ENCODE results near the gene CENATAC. TPM values are rescaled to one million over a fixed set of nuclear protein-coding genes. Genes with fewer than 3 reads are reported as not detected.
"Not testable (repeated sequence)": the region's sequence is repeated elsewhere in the genome, so short reads cannot be mapped to it uniquely, and the experiment has no call there.

CENATAC gene
- total RNA-seq, 1 donor from 2014 or later: 8.4 TPM

GRCh38 chr11:119015054-119015611 is 17.2 kb downstream of the CENATAC start:
- Histone ChIP-seq H3K9me3 (ENCODE audit: control insufficient read depth in 3 of 3, low read length in 3 of 3) (no peaks in the 10 kb centered on the region), H3K27me3 (ENCODE audit: control insufficient read depth in 3 of 3, insufficient read depth in 3 of 3, low read length in 3 of 3) (no peaks in the 10 kb centered on the region), H3K4me3 (ENCODE audit: low read length in 3 of 3) (no peak overlapping the region), H3K36me3 (ENCODE audit: control insufficient read depth in 3 of 3, insufficient read depth in 3 of 3, low read length in 3 of 3) (peaks cover 43 to 54% (median 49%) of the 10 kb centered on the region in 3 donors), H3K4me1 (ENCODE audit: control insufficient read depth in 3 of 3, insufficient read depth in 3 of 3, low read length in 3 of 3) (peaks cover 21 to 35% (median 27%) of the 10 kb centered on the region in 3 donors), H3K27ac (ENCODE audit: low read depth, low read length) (no peak overlapping the region), H3K9ac (ENCODE audit: low read depth in 1 of 3, low read length in 3 of 3) (no peak overlapping the region)

- Histone ChIP-seq H3K9ac (ENCODE audit: low read depth in 1 of 3, low read length in 3 of 3) (peak overlapping the region; percentile 19 to 99 (median 60)), H3K27ac (ENCODE audit: low read depth, low read length) (no peak overlapping the region)
These were observed 18.5 kb downstream of the CENATAC start for GRCh38 chr11:119016216-119017009.

GRCh38 chr11:119017377-119017776 is 19.4 kb downstream of the CENATAC start:
- not testable (repeated sequence) for H3K9me3 ChIP-seq (ENCODE audit: control insufficient read depth in 3 of 3, low read length in 3 of 3); H3K27me3 ChIP-seq (ENCODE audit: control insufficient read depth in 3 of 3, insufficient read depth in 3 of 3, low read length in 3 of 3)
- peak overlapping the region; percentile 94 for H3K27ac ChIP-seq (ENCODE audit: low read depth, low read length)
- peak overlapping the region; percentile 99 to 100 (median 99) for H3K9ac ChIP-seq (ENCODE audit: low read depth in 1 of 3, low read length in 3 of 3)
- peak overlapping the region; percentile 96 to 99 (median 98) for H3K4me3 ChIP-seq (ENCODE audit: low read length in 3 of 3)
- peaks cover 27 to 48% (median 36%) of the 10 kb centered on the region in 3 donors for H3K4me1 ChIP-seq (ENCODE audit: control insufficient read depth in 3 of 3, insufficient read depth in 3 of 3, low read length in 3 of 3)
- peaks cover 34 to 50% (median 49%) of the 10 kb centered on the region in 3 donors for H3K36me3 ChIP-seq (ENCODE audit: control insufficient read depth in 3 of 3, insufficient read depth in 3 of 3, low read length in 3 of 3)

More at GRCh38 chr11:119016216-119017009, 18.5 kb downstream of the CENATAC start:
- H3K4me3 ChIP-seq (ENCODE audit: low read length in 3 of 3): peak overlapping the region in 2 of 3 donors; percentile 27 to 99
- no peaks in the 10 kb centered on the region for H3K9me3 ChIP-seq (ENCODE audit: control insufficient read depth in 3 of 3, low read length in 3 of 3)
- H3K4me1 ChIP-seq (ENCODE audit: control insufficient read depth in 3 of 3, insufficient read depth in 3 of 3, low read length in 3 of 3): peaks cover 23 to 45% (median 33%) of the 10 kb centered on the region in 3 donors
- H3K36me3 ChIP-seq (ENCODE audit: control insufficient read depth in 3 of 3, insufficient read depth in 3 of 3, low read length in 3 of 3): peaks cover 39 to 50% (median 50%) of the 10 kb centered on the region in 3 donors
- H3K27me3 ChIP-seq (ENCODE audit: control insufficient read depth in 3 of 3, insufficient read depth in 3 of 3, low read length in 3 of 3): no peaks in the 10 kb centered on the region

GRCh38 chr11:119018074-119018938 is 20.4 kb downstream of the CENATAC start, which contains the start of the genes RPS25 and TRAPPC4:
TSS of gene RPS25 (minus strand) at chr11:119018343. CDS start at chr11:119018284, 59 bp downstream.
TSS of gene TRAPPC4 (plus strand) at chr11:119018766. CDS start at chr11:119018796, 30 bp downstream.
- H3K9ac ChIP-seq (ENCODE audit: low read depth in 1 of 3, low read length in 3 of 3): peak within 1 kb of the TSS; percentile 99 to 100 (median 99)
- no peaks in the 10 kb centered on the region for H3K27me3 ChIP-seq (ENCODE audit: control insufficient read depth in 3 of 3, insufficient read depth in 3 of 3, low read length in 3 of 3)
- H3K36me3 ChIP-seq (ENCODE audit: control insufficient read depth in 3 of 3, insufficient read depth in 3 of 3, low read length in 3 of 3): peaks cover 35 to 50% (median 49%) of the 10 kb centered on the region in 3 donors
- peak within 1 kb of the TSS; percentile 94 for H3K27ac ChIP-seq (ENCODE audit: low read depth, low read length)
- H3K4me3 ChIP-seq (ENCODE audit: low read length in 3 of 3): peak within 1 kb of the TSS; percentile 96 to 99 (median 98)
- H3K9me3 ChIP-seq (ENCODE audit: control insufficient read depth in 3 of 3, low read length in 3 of 3): no peaks in the 10 kb centered on the region
- peaks cover 27 to 52% (median 39%) of the 10 kb centered on the region in 3 donors for H3K4me1 ChIP-seq (ENCODE audit: control insufficient read depth in 3 of 3, insufficient read depth in 3 of 3, low read length in 3 of 3)

GRCh38 chr11:119019996-119020395 is 22.1 kb downstream of the CENATAC start:
- Histone ChIP-seq H3K4me3 (ENCODE audit: low read length in 3 of 3) (peak overlapping the region in 2 of 3 donors; percentile 54 to 99), H3K4me1 (ENCODE audit: control insufficient read depth in 3 of 3, insufficient read depth in 3 of 3, low read length in 3 of 3) (peaks cover 44 to 69% (median 52%) of the 10 kb centered on the region in 3 donors)

GRCh38 chr11:119021631-119022030 is 23.7 kb downstream of the CENATAC start:
- Histone ChIP-seq H3K4me1 (ENCODE audit: control insufficient read depth in 3 of 3, insufficient read depth in 3 of 3, low read length in 3 of 3) (peaks cover 55 to 76% (median 60%) of the 10 kb centered on the region in 3 donors), H3K4me3 (ENCODE audit: low read length in 3 of 3) (no peak overlapping the region), H3K36me3 (ENCODE audit: control insufficient read depth in 3 of 3, insufficient read depth in 3 of 3, low read length in 3 of 3) (peaks cover 32 to 46% (median 38%) of the 10 kb centered on the region in 3 donors), H3K27me3 (ENCODE audit: control insufficient read depth in 3 of 3, insufficient read depth in 3 of 3, low read length in 3 of 3) (no peaks in the 10 kb centered on the region), H3K27ac (ENCODE audit: low read depth, low read length) (no peak overlapping the region), H3K9me3 (ENCODE audit: control insufficient read depth in 3 of 3, low read length in 3 of 3) (no peaks in the 10 kb centered on the region), H3K9ac (ENCODE audit: low read depth in 1 of 3, low read length in 3 of 3) (peak overlapping the region in 1 of 3 donors; percentile 47)

More at GRCh38 chr11:119019996-119020395, 22.1 kb downstream of the CENATAC start:
- Histone ChIP-seq H3K9ac (ENCODE audit: low read depth in 1 of 3, low read length in 3 of 3) (no peak overlapping the region), H3K9me3 (ENCODE audit: control insufficient read depth in 3 of 3, low read length in 3 of 3) (no peaks in the 10 kb centered on the region), H3K27me3 (ENCODE audit: control insufficient read depth in 3 of 3, insufficient read depth in 3 of 3, low read length in 3 of 3) (no peaks in the 10 kb centered on the region), H3K36me3 (ENCODE audit: control insufficient read depth in 3 of 3, insufficient read depth in 3 of 3, low read length in 3 of 3) (peaks cover 41 to 53% (median 47%) of the 10 kb centered on the region in 3 donors), H3K27ac (ENCODE audit: low read depth, low read length) (no peak overlapping the region)

- Histone ChIP-seq H3K9me3 (ENCODE audit: control insufficient read depth in 3 of 3, low read length in 3 of 3) (no peaks in the 10 kb centered on the region), H3K27ac (ENCODE audit: low read depth, low read length) (no peak overlapping the region), H3K36me3 (ENCODE audit: control insufficient read depth in 3 of 3, insufficient read depth in 3 of 3, low read length in 3 of 3) (peaks cover 36 to 51% (median 40%) of the 10 kb centered on the region in 3 donors), H3K4me3 (ENCODE audit: low read length in 3 of 3) (no peak overlapping the region), H3K27me3 (ENCODE audit: control insufficient read depth in 3 of 3, insufficient read depth in 3 of 3, low read length in 3 of 3) (no peaks in the 10 kb centered on the region), H3K4me1 (ENCODE audit: control insufficient read depth in 3 of 3, insufficient read depth in 3 of 3, low read length in 3 of 3) (peaks cover 71 to 86% (median 74%) of the 10 kb centered on the region in 3 donors), H3K9ac (ENCODE audit: low read depth in 1 of 3, low read length in 3 of 3) (peak overlapping the region in 2 of 3 donors; percentile 44 to 60)
These were observed 25.8 kb downstream of the CENATAC start for GRCh38 chr11:119023741-119024140.

GRCh38 chr11:119024430-119025098 is 26.6 kb downstream of the CENATAC start:
- H3K9ac ChIP-seq (ENCODE audit: low read depth in 1 of 3, low read length in 3 of 3): peak overlapping the region in 2 of 3 donors; percentile 48 to 62
- peaks cover 41 to 51% (median 42%) of the 10 kb centered on the region in 3 donors for H3K36me3 ChIP-seq (ENCODE audit: control insufficient read depth in 3 of 3, insufficient read depth in 3 of 3, low read length in 3 of 3)
- H3K27ac ChIP-seq (ENCODE audit: low read depth, low read length): peak overlapping the region; percentile 78
- peaks cover 73 to 86% (median 76%) of the 10 kb centered on the region in 3 donors for H3K4me1 ChIP-seq (ENCODE audit: control insufficient read depth in 3 of 3, insufficient read depth in 3 of 3, low read length in 3 of 3)
- H3K9me3 ChIP-seq (ENCODE audit: control insufficient read depth in 3 of 3, low read length in 3 of 3): no peaks in the 10 kb centered on the region
- H3K27me3 ChIP-seq (ENCODE audit: control insufficient read depth in 3 of 3, insufficient read depth in 3 of 3, low read length in 3 of 3): no peaks in the 10 kb centered on the region
- peak overlapping the region; percentile 15 to 56 (median 35) for H3K4me3 ChIP-seq (ENCODE audit: low read length in 3 of 3)

- H3K9ac ChIP-seq (ENCODE audit: low read depth in 1 of 3, low read length in 3 of 3): peak overlapping the region in 2 of 3 donors; percentile 48 to 62
- no peaks in the 10 kb centered on the region for H3K27me3 ChIP-seq (ENCODE audit: control insufficient read depth in 3 of 3, insufficient read depth in 3 of 3, low read length in 3 of 3)
- H3K4me1 ChIP-seq (ENCODE audit: control insufficient read depth in 3 of 3, insufficient read depth in 3 of 3, low read length in 3 of 3): peaks cover 74 to 86% (median 76%) of the 10 kb centered on the region in 3 donors
- H3K9me3 ChIP-seq (ENCODE audit: control insufficient read depth in 3 of 3, low read length in 3 of 3): no peaks in the 10 kb centered on the region
- H3K27ac ChIP-seq (ENCODE audit: low read depth, low read length): peak overlapping the region; percentile 78
- H3K4me3 ChIP-seq (ENCODE audit: low read length in 3 of 3): peak overlapping the region; percentile 15 to 56 (median 35)
- peaks cover 41 to 51% (median 41%) of the 10 kb centered on the region in 3 donors for H3K36me3 ChIP-seq (ENCODE audit: control insufficient read depth in 3 of 3, insufficient read depth in 3 of 3, low read length in 3 of 3)
These were observed 27.1 kb downstream of the CENATAC start for GRCh38 chr11:119025099-119025473.

Measured in skeletal muscle tissue (tissue), 4 donors.